ENCODE results near the gene AMBN.
A peak's percentile ranks its signal among the peaks of the same experiment; 100 is the strongest.

DNA sequence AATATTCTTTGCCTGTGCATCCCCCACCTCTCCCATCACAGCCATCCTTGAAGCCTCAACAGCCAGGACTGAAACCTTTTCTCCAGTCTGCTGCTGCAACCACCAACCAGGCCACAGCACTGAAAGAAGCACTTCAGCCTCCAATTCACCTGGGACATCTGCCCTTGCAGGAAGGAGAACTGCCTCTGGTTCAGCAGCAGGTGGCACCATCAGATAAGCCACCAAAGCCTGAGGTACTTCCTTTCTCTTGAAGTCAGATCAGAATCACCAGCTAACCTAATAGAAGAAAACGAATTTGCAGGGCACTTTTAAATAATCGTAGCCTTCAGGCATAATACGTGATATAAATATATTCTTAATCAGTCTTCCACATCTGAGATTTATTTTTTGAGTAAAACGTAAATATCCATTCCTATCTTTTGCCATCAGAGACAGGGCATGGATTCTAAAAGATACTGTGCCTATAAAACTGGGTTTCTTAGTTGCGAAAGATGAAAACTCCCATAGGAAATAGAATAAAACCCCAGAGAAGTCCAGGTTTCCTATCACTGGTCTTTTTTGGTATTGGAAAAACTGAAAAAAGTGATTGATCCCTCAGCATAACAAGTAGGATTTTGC lies 9.5 kb downstream of the AMBN start:
- peak; percentile 29 to 62 (median 54) for TF ChIP-seq CTCF (IDR thresholded peaks at IDR 0.05)
- TF ChIP-seq POLR2A (IDR thresholded peaks at IDR 0.05): no peak

Measured in adrenal gland (tissue), 5 donors.